Hippocampal formation (tissue), 2 donors: ENCODE data around the gene ZNF516.

Source experiments
- DNase-seq, 2 donors: peaks; one replicate each; lab custom pipeline; 2025; lab: John Stamatoyannopoulos, UW

The ZNF516 gene

DNA sequence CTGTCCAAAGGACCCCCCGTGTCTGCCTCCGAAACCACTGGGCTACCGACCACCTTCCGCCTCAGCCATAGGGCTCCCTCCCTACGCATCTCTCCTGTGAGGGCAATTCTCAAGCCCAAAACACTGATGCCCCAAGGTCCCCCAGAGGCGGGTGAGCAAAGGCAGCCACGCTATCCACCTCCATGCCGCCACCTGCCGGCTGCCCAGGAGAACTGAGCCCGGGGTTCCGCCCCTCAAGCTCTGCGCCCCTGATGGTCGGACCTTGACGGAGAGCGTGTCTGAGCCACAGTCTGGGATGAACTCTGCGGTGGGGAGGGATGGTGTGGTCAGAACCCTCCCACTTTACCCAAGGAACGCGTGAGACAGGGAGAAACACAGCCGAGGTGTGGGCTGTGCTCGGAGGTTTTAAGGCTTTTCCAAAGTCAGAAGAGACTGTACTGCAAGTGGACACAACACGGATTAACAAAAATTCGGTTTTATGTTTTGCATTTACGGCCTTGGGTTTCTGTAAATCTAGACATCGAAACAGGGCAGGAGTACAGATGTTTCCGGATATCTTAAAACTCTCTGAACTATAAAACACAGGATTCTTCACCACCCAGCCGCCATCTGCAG is 114.1 kb downstream of the ZNF516 start:
- no peak for DNase-seq

DNA sequence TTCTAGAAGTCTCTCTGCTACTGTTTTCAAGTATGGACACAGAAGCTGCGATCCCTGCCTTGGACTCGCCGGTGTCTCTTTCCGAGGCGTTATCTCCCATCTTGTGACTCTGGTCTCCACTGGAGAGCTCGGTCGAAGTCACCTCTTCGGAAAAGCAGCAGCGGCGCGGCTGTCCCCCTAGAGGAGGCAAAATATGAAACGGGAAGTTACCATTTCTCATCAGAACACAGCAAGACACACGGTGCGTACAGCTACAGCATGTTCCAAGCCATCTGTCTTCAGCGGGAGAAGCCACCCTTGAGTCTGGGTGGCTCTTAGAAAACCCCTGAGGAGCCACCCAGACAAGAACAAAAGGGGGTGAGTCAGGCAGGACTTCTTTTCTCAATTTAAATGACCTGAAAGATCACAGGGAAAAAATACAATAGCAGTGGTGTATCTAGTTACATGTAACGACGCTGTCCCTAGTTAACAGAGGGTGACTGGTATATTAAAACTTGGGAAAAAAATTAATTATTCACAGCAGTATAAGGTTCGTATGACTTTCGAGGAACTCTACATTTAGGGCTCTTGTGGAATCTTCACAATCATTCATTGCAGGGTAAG is 114.8 kb downstream of the ZNF516 start:
- DNase-seq = no peak

DNA sequence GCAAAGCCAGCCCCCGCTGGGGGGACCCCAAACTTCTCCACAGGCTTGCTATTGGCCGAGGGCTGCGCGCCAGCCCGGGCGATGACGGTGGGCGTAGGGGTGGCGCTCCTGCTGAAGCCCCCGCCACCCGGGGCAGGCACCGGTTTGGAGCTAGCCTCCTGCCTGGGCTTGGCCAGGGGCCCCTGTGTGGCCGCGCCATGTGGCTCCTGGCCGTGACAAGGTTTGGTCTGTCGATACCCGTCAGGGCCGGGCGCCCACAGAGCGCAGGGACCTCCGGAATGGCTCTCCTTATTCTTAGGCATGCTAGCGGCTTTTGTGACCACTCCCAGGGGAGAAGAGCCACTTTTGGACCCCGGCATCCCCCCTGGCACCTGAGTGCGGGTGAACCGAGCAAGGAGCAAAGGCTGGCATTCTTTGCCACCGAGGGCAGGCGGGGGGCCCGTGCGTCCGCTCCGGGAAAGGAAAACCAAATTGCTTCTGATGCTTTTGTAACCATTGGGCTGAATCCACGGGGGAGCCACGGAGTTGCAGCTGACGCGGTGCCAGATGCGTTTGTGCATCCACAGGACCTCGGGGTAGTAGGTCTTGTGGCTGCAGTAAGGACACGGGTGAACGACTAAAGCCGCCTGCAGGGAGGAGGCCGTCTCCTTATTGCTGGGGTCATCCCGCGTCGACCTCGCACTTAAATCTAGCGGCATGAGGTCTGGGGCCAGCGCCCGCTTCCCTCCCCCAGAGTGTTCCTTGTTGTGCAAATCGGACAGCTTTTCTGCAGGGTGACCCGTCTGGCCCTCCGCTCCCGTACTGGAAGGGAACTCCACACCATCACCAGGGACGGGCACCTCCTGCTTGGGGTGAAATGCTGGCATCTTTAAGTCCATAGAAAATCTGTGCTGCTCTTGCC is 115.6 kb downstream of the ZNF516 start:
- no peak for DNase-seq

DNA sequence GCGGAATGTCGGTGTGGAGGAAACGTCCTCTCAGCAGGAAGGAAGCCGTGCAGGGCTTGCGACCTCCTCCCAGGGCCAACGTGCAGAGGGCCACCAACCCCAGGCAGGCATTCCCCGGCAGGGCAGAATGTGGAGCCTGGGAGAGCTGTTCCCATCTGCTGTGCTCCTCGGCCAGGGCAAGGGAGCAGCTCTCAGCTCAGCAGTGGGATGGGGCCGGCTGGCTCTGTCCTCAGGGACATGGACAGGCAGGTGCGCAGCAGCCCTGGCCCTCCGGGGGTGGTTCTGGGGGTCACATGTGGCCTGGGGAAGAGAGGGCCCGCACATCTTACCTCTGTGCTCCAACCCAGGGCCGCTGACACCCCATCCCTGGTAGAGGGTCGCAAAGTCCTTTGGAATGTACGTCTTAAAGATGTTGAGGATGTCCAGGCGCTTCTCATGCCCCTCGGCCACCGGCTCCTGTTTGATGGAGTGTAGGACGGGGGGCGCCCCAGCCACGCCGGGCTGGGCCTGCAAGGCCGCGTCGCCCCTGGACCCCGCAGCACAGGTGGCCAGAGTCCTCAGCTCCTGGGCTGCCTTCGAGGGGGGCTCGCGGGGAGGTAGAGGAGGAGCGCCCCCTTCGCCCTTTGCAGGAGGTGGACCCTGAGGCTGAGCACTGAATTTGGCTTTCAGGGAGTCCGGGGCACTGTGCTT is 116.4 kb downstream of the ZNF516 start:
- no peak for DNase-seq

DNA sequence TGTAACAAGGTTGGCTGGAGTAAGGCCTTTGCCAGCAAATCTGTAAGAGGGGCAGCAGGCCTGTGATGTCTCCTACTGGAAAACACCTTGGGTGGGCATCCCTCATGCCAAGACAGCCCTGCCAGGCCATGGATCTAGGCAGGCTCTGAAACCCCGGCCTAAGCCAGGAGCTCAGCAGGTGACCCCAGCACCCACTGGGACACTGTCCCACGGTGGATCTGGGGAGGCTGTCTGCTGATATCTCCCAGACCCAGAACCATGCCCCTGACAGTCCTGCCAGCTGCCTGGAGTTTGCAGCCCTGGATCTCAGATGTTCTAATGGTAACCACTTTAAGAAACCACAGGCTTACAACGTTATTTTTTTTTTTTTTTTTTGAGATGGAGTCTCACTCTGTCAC is 117.7 kb downstream of the ZNF516 start:
- DNase-seq = no peak

DNA sequence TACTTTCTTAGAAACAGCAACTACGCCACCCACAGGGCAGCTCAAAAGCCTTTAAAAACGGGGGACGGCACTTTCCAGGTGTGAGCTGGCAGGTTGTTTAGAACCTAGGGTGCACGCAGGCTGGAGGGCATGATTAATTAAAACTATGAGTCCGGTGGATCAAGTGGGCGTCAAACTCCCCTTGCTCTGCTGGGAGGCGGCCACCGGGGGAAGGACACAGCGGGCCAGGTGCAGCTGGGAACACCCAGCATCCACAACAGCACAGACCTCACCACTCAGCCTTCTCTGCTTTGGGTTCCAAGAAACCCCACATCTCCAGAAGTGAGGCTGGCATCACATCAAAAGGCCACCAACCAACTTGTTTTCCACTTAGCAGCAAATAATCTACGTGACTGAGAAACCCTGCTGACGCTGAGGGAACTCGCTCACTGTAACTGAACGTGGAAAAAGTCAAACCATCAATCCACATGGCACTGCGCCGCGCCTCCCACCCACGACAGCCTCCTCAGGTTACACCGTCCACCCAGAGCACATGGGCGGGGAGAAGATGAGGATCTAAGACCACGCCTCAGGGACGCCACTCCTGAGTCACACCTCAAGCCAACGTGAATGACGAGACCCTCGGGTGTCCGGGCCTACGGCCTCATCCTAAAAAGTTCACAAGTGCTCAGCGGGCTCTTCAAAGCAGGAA is 118.2 kb downstream of the ZNF516 start:
- no peak for DNase-seq

DNA sequence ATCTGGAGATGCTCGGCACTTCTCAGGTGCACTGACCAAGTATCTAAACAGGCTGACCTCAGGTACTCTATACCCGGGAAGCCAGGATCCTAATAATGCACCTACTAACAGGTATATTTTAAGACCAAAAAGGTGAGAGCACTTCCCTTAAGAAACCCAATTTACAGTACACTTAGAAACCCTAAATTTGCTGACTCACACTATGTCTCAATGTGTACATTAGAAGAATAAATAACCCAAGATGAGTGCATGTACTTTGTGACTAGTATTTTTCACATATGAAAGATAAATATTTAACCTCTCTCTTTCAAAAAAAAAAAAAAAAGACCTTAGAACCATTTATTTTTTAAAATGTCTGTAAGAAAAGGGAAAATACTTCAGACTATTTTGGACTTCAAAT is 118.8 kb downstream of the ZNF516 start:
- no peak for DNase-seq

DNA sequence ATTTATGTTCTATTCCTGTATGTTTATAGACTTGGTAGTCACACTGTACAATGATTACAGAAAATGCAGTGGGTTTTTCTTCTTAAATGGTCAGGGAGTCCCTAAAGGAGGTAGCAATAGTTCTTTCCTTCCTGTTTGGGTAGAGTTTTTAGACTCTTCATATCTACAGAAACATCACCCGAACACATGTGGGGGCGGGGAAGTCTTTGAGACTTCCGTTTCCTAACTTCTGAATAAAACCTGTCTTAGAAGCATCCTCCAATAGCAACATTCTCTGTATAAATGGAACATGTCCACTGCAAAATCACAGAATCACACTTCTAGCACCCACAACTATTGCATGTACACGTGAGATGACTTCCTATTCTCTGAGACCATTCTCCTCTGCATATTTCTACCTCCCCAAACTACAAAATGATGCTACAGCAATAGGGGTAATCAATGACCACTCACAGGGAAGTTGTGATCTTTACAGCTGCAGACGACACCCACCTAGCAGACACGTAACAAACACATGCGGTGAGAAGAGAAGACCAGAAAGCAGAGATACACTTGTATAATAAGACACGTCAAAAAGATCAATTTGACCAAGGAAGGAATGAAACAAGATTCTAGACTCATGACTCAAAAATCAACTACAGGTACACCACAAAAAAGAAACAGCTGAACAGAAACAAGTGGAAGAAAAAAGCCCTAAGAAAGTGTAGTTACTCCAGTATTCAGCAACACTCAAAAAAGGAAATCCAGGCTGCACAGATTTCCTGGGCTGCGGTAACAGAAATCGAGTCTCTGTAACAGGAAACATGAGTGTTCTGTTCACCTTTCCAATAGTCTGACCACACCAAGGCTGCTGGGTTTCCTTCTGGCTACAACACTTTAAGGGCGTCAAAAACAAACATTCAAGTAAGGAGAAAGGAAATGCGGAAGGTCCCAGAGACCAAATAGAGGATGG is 120.4 kb downstream of the ZNF516 start:
- no peak for DNase-seq

DNA sequence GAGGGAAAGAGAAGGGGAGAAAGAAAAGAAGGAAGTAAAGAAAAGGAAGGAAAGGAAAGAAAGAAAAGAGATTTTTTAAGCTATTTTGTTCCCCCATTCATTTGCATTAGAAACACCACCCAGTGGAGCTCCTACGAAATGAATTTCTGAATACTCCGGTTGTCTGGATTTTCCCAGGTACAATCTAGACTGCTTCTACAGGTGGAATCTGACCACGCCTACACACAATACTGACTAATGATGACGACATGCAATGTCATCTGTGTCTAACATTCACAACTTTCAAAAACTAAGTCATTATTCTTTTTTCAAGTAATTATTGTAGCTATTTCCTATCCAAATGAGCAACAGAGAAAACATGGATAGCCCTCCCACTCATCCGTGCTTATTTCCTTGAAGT is 121.7 kb downstream of the ZNF516 start:
- no peak for DNase-seq

DNA sequence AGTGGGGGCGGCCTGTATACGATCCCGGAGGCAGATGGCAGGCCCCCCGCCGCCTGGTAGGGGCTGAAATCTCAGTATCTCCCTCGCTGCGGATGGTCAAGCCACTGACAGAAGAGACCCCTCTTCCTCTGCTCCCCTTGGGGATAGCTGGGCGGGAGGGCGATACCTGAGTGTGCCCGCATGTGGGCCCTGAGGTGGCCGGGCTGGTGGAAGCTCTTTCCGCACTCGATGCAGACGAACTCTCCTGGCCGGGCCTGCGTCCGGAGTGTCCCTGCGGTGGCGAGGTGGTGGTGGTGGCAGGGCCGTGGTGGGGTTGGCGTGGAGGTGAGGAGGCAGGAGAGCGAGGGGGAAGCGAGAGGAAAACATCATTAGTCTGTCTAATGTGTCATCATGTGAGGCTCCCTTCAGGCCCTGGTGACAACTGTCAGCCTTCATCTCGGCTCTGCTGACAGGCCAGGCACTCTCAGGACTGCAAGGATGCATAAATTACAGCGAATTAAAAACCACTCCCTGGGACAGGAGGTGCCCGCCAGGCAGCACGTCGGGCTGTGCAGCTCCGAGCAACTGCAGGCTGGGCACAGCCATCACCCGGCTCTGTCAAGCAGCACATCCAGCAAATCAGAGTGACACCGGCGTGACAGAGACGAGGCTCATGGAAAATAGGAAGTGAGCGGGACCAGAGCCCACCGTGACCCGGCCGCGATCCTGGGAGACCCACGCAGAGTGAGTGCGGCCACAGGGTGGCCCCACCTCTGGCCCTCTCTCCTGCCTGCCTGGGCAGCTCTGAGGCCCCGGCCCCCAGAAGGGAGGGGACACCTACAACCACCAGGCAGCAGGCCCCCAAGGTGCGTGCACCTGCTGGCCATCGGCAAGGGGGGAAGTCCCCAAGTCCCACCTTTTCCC is 123.5 kb downstream of the ZNF516 start:
- DNase-seq = no peak

DNA sequence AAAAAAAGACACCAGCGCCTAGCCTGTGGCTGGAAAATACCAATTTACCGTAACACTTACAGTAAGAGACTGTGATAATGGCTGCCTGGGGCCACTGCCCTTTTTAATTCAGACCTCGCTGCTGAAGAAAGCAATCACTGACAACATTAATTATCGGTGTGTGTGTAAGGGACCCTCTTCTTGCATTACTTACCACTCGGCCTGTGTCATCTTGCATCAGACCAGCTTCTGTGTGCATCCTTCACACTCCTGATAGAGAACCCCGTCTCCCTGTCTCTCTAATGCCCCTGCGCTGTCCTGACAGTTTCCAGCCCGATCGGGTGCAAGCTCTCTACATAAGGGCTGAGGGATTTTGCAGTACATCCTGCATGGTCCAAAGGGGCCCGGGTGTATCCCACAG is 124.4 kb downstream of the ZNF516 start:
- DNase-seq = no peak

DNA sequence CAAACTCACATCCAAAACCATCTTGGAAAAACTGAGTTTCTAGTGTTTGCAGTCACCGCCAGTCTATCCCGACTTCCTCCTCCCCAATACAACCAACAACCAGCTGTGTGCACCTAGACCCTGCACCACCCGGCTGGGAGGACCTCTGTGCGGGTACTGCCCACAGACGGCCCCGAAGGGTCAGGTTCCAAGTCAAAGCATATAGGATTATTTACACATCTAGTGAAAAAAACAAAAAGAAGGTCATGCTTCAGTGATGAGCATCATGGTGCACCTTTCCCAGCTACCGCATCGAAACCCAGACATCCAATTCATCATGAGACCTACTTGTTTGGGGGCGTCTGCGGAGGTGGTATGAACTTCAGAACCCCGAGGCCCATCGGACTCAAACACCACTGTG is 124.8 kb downstream of the ZNF516 start:
- DNase-seq = no peak

DNA sequence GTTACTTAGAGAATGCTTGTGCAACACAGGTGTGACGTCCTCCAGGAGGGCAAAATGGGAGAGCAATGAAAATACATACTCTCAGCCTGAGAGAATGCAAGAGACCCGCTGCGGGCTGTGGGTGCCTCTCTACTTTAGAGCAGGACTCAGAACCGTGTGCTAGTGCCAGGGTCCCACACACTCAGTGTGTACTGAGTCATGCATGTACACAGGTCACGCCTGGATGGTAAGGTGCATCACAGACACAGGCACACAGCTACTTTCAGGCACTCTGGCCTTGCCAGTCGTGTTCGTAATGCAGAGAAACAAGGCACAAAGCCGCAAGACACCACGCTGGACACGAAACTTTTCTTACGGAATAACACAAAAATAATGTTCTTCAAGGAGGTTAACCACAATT is 125.3 kb downstream of the ZNF516 start:
- DNase-seq = no peak

DNA sequence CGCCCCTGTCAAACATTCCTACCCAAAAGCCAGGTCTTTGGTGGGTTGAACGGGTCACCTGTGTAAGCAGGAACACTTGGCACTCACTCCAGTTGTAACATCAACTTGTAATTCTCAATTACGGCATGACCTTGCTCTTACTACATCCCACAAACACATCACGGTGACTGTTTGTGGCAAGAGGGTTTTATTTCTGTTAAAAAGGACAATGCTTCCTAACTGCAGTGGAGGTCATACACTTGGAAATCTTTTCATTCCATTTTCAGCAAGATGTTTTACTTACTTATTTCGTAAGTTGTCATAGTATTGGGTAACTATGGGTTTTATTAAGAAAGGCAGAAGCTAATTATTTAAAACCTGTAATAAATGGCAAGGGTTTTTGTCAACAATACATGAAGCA is 126.1 kb downstream of the ZNF516 start:
- DNase-seq = no peak

DNA sequence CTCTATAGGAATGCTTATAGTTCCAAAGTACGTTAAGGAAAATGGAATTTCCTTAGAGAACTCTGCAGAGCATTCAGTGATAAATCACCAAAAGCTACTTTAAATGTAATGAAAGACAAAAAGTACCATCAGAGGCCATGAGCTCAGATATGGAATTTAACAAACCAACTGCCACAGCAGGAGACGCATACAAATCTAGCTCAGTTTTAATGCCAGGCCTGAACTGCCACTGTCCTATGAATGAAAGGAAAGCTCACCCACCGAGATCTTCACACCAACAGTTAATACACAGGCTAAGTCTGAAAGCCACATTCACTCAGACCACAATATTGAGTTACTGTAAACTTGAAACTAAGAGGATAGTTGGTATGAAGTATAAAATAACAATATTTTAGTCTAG is 126.8 kb downstream of the ZNF516 start:
- DNase-seq = no peak

DNA sequence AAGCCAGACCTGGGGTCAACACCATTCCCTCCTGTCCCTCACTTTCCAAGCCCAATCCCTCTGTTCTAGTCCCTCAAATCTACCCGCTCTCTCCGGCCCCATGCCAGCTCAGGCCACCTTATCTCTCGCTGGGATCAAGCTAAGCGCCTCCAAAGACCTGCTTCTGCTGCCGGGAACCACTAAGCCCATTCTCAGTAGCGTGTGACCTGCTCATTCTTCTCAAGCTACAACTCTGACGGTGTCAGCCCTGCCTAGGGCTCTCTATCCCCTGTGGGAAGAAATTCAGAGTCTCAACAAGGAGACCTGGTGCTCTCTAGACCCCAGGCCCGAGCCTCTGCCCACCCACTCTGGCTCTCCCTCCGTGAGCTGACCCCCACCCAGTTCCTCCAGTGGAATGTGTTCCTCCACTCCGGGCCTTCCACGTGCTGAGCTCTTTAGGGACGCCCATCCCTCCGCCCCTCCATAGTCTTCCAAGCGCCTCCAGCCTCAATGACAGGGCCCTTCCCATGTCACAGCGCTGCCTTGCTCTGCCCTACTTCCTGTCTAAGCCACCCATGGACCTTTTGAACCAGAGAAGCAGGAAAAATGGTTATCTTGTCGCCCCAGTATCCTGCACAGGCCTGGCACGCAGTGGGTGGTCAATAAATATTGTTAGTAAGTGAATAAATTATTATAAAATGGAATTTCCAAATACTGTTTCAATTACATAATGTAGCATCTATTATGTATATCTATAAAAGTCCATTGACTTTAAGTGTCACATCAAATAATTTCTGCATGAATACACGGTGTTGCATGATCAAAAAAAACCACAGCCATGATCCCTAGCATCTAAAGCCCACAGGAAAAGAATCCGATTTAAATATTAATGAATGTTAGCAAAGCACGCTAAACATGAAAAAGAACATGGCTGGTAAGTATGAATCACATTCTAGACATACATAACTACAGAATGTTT is 127.6 kb downstream of the ZNF516 start:
- no peak for DNase-seq

DNA sequence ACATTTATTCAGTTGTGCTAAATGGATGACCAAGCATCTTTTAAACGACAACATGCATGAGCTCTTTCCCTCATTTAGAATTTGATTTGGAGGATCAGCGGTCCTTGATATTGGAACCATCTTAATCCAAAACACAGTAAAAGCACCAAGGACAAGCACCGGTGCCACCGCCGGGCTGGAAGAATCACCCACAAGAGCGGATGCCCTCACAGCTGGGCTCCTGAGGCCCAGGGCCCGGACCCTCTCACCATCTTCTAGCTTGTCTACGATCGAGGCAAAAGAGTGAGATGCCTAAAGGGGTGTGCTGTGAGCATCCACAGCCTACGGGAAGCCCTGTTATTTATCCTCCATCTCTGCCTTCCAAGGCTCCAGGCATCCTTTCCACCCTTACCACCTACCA is 129.5 kb downstream of the ZNF516 start:
- no peak for DNase-seq
